Fibroblast of skin of right biceps (primary cell): ENCODE measurements around the gene SEPTIN8.

ENCODE experiments used
- DNase-seq: peaks from one replicate; pipeline ENCODE4 v3.0.0-alpha.2; 2013

The SEPTIN8 gene

DNA sequence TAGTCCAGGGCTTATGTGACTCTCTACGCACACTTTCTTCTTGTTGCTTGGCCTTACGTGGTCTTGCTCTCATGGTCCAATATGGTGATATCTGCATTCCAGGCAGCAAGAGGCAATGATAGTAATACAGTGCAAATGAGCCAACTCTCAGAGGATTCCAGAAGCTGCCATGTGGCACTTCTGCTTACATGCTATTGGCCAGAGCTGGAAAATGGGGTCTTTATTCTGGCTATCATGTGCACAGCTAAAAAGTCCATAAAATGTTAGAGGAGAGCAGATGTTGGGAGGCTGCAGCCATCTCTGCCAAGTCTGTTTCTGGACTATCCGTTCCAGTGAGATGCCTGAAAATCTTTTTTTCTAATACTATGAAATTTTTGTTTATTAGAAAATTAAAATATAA lies 2.9 kb upstream of the SEPTIN8 start:
- DNase-seq = no peak

DNA sequence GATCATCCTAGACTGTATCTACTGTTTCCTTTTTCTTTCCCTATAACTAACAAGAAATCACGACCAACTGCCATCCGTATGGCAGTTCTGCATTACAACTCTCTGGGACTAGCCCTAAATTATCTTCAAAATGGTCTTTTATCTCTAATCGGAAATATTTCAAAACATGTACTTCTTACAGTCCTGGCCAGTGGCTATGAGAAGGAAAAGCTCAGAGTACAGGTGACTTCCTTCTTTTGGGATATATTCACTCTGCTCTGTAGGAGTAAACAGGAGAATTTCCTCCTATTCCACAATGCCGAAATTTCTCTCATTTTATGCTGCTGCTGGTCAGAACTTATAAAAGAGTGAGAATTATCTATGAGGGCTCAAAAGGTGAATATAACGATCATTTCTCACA lies 1.8 kb upstream of the SEPTIN8 start:
- DNase-seq = no peak

- no peak for DNase-seq
Observed at GRCh38 chr5:132778129-132778528, 1.1 kb upstream of the SEPTIN8 start.

GRCh38 chr5:132776938-132777208 lies 166 bp downstream of the SEPTIN8 start:
- no peak for DNase-seq

GRCh38 chr5:132776131-132776937 lies 705 bp downstream of the SEPTIN8 start:
- DNase-seq = peak; percentile 49

GRCh38 chr5:132775476-132775961 lies 1.5 kb downstream of the SEPTIN8 start:
- DNase-seq = no peak

GRCh38 chr5:132774896-132775295 lies 2.1 kb downstream of the SEPTIN8 start:
- no peak for DNase-seq

DNA sequence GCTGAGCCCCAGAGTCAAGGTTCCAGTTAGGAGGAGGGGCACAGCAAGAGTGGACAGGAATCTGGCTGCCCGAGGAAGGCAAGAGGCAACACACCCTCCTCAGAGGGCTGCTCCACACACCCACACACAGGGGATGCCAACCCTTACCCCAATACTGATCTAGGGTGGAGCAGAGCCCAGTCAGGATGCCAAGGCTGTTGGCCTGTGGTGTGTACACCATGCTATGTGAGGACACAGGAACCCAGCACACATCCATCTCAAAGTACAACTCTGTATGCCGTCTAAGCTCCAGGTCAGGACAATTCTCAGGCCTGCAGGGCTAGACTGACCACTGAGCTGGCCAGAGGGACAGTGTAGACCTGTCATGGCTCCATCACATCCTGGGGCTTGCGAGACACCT lies 2.6 kb downstream of the SEPTIN8 start:
- no peak for DNase-seq

DNA sequence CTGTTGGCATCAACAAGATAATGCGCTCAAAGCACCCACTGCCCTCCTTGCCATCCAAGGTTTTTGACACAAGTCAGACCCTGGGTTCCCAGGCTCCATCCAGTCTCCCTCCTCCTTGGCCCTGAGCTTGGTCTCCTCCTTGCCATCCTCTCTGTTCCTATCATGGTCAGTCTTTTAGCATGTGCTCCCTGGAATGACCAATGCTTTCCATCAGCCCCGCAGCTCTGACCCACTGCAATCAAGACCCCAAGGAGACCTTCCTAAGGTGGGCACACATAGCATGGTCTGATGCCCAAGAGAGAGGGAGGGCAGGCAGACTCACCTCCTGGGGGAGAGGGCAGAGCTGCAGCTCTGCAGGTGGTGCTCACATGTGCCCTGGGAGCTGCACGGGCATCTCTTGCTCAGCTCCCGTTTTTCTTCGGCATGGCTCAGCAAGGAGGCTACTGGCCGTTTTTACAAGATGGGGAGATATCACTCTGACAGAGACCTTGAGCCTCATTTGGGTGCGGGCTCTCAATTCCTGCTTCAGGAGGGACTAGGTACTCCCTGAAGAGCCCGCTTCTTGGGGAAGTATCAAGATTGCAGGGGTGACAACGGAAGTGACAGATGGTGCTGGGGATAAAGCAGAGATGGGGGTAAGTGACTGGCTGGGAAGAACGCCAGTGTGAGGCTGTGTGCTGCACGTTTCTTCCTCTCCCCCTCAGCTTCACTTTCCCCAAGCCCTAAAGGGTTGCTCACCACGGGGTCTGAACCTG lies 3.3 kb downstream of the SEPTIN8 start:
- no peak for DNase-seq

- DNase-seq = no peak
Observed at GRCh38 chr5:132773114-132773513, 3.9 kb downstream of the SEPTIN8 start.

- no peak for DNase-seq
Observed at GRCh38 chr5:132772291-132773070, 4.6 kb downstream of the SEPTIN8 start.

DNA sequence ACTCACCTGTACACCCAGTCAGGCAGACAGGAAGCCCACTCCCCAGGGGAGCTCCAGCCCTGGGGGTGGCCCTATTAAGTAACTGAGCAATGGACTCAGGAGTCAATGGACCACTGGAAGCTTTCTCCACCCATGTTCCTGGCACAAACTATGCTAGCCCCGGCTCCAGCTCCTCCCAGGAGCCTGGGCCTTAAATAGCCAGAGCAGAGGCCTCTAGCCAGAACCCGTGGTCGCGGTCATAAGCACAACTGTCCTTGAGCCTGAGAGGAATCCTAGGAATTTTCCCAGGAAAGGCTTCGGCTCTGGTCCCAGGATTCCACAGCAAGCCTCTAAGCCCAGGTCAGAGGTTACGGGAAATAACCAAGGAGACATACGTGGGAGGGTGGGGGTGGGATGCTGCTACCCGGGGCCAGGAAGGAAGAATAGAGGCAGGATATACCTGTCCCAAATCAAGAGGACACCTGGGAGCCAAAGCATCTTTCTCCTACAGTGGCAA lies 5.5 kb downstream of the SEPTIN8 start:
- peak; percentile 64 for DNase-seq

- no peak for DNase-seq
Observed at GRCh38 chr5:132770476-132771159, 6.4 kb downstream of the SEPTIN8 start.

DNA sequence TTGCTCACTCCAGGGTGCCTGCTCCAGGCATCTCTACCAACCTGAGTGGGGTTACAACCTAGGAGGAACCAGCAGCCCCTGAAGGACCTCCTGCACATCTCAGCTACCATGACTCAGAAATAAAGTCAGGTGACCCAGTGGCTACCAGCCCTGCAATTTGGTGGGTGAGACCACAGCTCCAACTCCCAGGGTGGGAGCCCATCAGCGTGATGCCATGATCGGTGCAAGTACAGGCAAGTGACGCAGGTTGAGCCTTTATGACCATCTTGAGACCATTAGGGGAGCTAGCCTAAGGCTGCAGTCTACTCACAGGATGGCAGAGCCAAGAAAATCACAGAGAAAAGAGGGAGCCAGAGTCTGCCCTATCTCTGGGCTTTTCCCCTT lies 8.6 kb downstream of the SEPTIN8 start:
- DNase-seq = no peak

- DNase-seq = no peak
Observed at GRCh38 chr5:132767150-132767549, 9.9 kb downstream of the SEPTIN8 start.

GRCh38 chr5:132766806-132767055 lies 10.3 kb downstream of the SEPTIN8 start:
- DNase-seq = no peak

- no peak for DNase-seq
Observed at GRCh38 chr5:132766020-132766805, 10.8 kb downstream of the SEPTIN8 start.

GRCh38 chr5:132765311-132766019 lies 11.6 kb downstream of the SEPTIN8 start:
- no peak for DNase-seq

DNA sequence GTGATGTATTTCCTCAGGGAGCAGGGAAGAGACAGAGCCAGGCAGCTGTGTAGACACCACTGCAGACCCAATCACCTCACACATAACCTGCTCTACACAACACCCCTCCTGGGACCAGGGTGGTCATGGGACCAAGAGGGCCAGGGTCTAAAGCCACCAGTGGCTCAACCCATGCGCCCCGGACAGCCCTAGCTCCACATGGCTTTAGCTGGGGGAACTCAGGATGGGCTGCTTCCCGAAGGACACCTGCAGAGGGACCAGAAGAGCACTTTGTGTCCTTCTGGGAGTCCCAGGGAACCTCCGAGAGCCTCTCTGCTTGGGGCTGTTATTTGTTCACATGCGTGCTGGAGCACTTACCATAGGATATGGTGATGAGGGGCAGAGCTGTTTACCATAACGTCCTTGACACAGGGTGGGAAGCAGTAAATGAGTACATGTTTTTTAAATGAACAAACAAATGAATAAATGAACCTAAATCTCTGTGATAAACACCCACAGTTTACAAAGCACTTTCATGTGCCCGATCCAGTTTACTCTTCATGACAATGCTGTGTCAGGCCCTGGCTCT lies 12.3 kb downstream of the SEPTIN8 start:
- no peak for DNase-seq

DNA sequence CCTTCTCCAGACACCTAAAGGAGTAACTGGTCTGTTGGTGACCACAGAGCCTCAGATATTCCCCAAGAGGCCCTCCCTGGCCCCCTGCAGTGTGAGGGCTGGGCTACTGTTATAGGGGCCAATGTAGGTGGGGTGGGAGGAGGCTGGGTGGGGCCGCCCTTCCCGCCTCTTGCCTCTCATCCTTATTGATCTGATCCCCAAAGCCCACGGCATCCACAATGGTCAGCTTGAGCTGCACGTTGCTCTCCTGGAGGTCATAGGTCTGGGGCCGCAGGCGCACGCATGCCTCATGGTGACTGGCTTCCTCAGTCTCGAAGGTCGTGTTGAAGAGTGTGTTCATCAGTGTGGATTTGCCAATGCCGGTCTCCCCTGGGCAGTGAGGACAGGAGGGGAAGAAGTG lies 13.0 kb downstream of the SEPTIN8 start:
- no peak for DNase-seq
